ENCODE measurements around the gene COPG1.

- TF ChIP-seq CTCF (IDR thresholded peaks at IDR 0.05) (no peak), EZH2 (IDR thresholded peaks at IDR 0.05; ENCODE audit: borderline replicate concordance, insufficient read depth, low read depth, low read length, poor library complexity, severe bottlenecking) (no peak)
Measured at GRCh38 chr3:129211772-129212171, 37.6 kb upstream of the COPG1 start.
